ENCODE measurements around the gene NGB.
A peak's percentile ranks its signal among the peaks of the same experiment; 100 is the strongest.
"Not testable (repeated sequence)": the region's sequence is repeated elsewhere in the genome, so short reads cannot be mapped to it uniquely, and the experiment has no call there.

Gene NGB

GRCh38 chr14:77271113-77271710 lies at the start of gene NGB:
Gene NGB, minus strand, starts transcription at chr14:77271206. Its CDS starts 269 bp downstream, at chr14:77270937.
- DNase-seq, result no peak

- DNase-seq, result peak; percentile 89
Observed at GRCh38 chr14:77320238-77320935, 49.4 kb upstream of the NGB start, which contains the start of gene POMT2. Gene POMT2, minus strand, starts transcription at chr14:77320883. Its CDS starts 202 bp downstream, at chr14:77320681.

GRCh38 chr14:77319422-77319821 lies 48.4 kb upstream of the NGB start:
- DNase-seq, result no peak

- not testable (repeated sequence) for DNase-seq
Observed at GRCh38 chr14:77318756-77319155, 47.8 kb upstream of the NGB start.

- no peak for DNase-seq
Observed at GRCh38 chr14:77318006-77318553, 47.1 kb upstream of the NGB start.

- no peak for DNase-seq
Observed at GRCh38 chr14:77316872-77317301, 45.9 kb upstream of the NGB start.

GRCh38 chr14:77316195-77316505 lies 45.1 kb upstream of the NGB start:
- no peak for DNase-seq

- DNase-seq, result no peak
Observed at GRCh38 chr14:77314539-77315457, 43.8 kb upstream of the NGB start.

GRCh38 chr14:77314043-77314442 lies 43.0 kb upstream of the NGB start:
- DNase-seq, result peak; percentile 89

- no peak for DNase-seq
Observed at GRCh38 chr14:77313371-77313770, 42.4 kb upstream of the NGB start.

GRCh38 chr14:77311217-77311616 lies 40.2 kb upstream of the NGB start:
- no peak for DNase-seq

- DNase-seq, result no peak
Observed at GRCh38 chr14:77310026-77310425, 39.0 kb upstream of the NGB start.

GRCh38 chr14:77309131-77309530 lies 38.1 kb upstream of the NGB start:
- DNase-seq, result no peak

- no peak for DNase-seq
Observed at GRCh38 chr14:77306851-77307496, 36.0 kb upstream of the NGB start.

- no peak for DNase-seq
Observed at GRCh38 chr14:77306416-77306815, 35.4 kb upstream of the NGB start.

- DNase-seq, result no peak
Observed at GRCh38 chr14:77305696-77306095, 34.7 kb upstream of the NGB start.

GRCh38 chr14:77303417-77304156 lies 32.6 kb upstream of the NGB start:
- peak; percentile 97 for DNase-seq

- DNase-seq, result peak; percentile 83
Observed at GRCh38 chr14:77302926-77303325, 31.9 kb upstream of the NGB start.

- peak; percentile 71 for DNase-seq
Observed at GRCh38 chr14:77301103-77301502, 30.1 kb upstream of the NGB start.

- DNase-seq, result no peak
Observed at GRCh38 chr14:77299771-77300170, 28.8 kb upstream of the NGB start.

- DNase-seq, result no peak
Observed at GRCh38 chr14:77296906-77297305, 25.9 kb upstream of the NGB start.

GRCh38 chr14:77296155-77296554 lies 25.1 kb upstream of the NGB start:
- no peak for DNase-seq

Measured in HCEC 1CT (cell line).